NCI-H2227 (cell line): Measurements from ENCODE around the gene KRT76.
"Not testable (repeated sequence)": the region's sequence is repeated elsewhere in the genome, so short reads cannot be mapped to it uniquely, and the experiment has no call there.

Source experiments
- DNase-seq: peaks from one replicate; lab custom pipeline; 2025; ENCODE audit not compliant: unreplicated experiment; lab: John Stamatoyannopoulos, UW

KRT76 gene

DNA sequence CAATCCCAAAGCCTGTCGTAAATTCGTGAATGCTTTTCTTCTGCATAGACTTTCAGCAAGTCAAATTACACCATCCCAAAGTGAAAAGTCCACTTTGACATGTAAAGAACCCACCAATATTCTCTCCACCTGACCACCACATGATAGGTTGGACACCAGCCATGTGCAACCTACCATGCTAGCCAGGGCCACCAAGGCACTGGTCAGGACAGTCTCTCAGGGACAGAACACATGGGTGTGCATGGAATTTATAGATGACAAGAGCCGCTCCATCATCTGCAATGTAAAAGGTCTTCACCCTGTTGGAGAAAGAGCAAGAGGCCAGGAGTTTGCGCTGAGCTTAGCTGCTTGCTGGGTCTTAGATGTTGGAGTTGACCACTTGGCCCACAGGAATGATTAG, 5.4 kb upstream of the KRT76 start:
- no peak for DNase-seq

DNA sequence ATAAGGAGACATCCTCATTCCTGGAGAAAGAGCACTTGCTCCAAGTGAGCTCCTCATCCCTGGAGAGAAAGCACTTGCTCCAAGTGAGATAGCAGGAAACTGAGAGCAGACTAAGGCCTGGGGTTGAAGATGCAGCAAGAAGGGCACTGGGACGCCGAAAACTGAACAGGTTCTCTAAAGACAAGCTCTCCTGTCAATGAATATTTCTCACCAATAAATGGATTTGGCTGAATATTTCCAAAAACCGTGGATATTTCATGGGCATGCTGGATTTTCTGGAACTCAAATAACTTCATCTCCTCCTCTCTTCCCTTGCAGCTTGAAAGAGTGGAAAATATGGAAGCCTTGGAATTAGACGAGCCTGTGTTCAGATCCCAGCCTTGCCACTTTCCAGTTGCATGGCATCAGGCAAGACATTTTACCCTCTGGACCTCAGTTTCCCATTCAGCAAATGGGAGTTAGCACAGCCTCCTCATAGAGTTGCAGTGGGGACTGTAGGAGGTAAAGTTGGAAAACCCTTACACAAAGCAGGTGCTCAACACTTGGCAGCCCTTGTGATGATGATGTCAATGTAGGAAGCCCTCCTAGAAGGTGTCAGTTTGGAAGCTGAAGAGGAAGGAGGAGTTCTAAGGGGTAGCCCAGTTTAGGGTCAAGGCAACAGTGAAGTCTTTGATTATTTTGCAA, 4.4 kb upstream of the KRT76 start:
- DNase-seq: no peak

- no peak for DNase-seq
Measured at GRCh38 chr12:52779914-52780313, 2.8 kb upstream of the KRT76 start.

DNA sequence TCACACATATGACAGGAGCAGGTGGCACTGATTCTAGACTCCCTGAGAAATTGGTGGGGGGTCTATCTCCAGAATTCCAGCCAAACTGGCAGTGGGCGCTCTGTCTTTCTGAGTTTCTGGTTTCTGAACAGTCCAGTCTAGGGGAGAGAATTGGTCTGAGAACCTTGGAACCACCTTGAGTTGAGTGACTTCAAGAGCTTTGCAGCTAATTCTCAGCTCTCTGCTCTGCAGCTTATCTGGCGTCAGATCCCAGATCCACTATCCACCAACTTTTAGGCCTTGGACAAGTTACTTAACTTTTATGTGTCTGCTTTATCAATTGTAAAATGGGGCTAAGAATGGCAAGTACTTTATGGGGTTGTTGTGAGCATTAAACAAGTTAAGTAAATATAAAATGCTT, 1.7 kb upstream of the KRT76 start:
- DNase-seq: no peak

- no peak for DNase-seq
Measured at GRCh38 chr12:52777566-52777965, 421 bp upstream of the KRT76 start.

- no peak for DNase-seq
Measured at GRCh38 chr12:52776435-52776834, 710 bp downstream of the KRT76 start.

GRCh38 chr12:52774629-52775250, 2.4 kb downstream of the KRT76 start:
- DNase-seq: no peak

DNA sequence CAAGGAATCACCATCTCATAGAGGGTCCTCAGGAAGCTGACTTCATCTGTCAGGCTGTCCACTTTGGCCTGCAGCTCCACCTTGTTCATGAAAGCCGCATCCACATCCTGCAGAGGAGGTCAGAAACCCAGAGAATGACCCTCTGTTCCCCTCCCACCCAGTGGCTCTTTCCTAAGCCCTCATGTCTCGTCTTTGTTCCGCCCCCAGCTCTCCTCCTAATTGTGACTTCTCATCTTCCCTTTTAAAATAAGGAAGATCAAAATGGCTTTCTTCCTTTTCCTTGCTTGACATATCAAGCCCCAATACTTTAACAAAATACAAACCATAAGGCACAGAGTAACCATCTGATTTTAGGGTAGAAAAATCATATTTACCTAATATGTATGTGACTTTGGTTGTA, 4.4 kb downstream of the KRT76 start:
- no peak for DNase-seq

DNA sequence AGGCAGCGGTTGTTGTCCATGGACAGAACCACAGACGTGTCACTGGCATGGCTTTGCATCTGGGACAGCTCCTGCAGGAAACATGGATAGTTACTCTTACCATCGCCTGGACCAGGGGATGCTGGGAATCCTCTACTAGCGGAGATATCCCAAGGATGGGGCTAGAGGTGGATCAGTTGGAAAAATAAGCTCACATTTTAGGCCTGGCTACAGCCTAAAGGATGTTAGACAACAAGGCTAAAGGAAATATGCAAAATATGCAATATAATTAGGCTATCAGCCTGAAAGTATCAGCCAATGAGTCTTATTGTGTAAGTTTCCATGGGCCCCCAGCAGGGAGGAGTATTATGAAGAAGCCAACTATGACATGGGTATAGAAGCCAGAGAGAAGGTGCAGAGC, 5.0 kb downstream of the KRT76 start:
- no peak for DNase-seq

DNA sequence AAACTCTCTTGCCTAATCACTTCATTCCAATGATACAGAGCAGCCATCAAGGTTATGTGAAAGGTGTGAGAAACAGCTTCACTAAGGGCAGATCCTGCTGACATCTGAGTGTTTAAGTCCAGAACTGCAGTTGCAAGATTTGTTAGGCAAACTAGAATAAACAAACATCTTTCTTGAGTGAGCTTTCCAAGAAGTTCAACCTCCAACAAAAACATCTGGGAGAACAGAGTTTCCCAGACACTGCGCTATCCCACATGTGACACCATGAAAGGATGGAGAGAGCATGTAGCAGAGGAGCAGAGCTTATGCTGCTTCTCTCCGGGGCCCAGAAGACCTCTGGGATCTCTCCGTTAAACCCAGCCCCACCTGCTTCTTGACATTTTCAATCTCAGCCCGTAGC, 5.6 kb downstream of the KRT76 start:
- DNase-seq: no peak

- DNase-seq: no peak
Measured at GRCh38 chr12:52771088-52771487, 6.1 kb downstream of the KRT76 start.

GRCh38 chr12:52769946-52770345, 7.2 kb downstream of the KRT76 start:
- DNase-seq: no peak

DNA sequence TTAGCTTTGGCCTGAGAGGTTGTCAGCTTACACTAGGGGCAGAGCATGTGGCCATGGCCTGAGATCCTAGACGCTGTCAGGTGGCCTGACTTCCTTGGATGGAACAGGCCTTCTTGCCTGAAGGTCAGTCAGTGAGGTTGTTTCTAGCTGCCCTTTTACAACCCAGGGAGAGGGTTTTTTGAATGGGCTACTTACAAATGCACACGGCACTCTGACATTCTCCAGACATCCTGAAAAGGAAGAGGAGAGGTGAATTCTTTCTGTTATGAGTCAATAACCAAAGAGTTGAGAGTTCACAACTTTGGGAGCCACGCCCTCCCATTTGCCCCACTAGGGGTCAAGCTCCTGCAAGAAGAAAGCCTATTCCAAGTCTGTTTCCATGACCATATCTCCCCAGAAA, 7.8 kb downstream of the KRT76 start:
- no peak for DNase-seq

DNA sequence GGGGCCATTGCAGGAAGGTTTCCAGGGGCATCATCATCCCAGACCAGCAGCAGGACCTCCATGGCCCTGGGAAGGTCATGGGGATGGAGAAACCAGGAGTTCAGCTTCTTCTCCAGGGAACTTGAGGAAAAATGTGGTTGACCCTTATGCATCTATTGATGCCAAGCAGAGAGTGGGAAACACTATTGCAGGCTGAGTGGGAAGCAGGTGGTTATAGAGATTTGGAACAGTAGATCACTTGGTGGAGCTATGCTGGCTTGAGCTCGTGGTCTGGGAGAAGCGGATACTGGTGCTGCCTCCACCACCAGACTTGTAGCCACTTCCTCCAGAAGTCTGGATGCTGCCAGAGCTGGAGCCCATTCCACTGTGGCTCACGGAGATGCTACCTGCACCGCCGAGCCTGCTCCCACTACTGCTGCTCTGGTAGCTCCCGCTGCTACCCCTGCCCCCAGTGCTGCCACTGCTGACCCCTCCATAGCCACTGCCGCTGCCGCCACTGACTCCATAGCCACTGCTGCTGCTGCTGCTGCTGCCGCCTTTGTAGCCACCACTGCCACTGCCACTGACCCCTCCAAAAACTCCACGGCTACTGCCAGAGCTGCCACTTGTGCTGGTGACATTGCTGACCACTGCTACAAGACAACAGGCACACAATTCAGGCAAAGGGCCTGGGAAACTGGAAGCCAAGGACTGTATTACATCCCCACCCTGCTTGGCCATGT, 8.5 kb downstream of the KRT76 start:
- DNase-seq: no peak

DNA sequence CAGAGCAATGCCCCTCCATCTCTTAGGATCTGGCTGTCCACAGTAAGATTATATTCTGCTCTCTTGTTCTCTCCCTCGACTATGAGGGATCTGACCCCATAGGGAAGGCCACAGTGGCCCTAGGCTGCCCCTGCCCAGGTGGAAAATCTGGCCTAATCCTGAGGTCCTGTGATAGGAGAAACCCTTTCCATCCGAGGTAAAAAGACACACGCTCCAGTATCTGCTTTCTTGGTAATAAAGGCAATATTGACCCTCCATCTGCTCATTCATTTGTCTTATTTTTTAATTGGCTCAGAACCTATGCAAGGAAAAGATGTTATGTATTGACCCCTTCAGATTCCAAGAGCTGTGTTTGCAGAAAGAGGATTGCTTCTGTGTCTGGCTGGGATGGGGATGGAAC, 9.7 kb downstream of the KRT76 start:
- DNase-seq: no peak

GRCh38 chr12:52767020-52767379, 10.1 kb downstream of the KRT76 start:
- DNase-seq: no peak

- no peak for DNase-seq
Measured at GRCh38 chr12:52766351-52767019, 10.7 kb downstream of the KRT76 start.

DNA sequence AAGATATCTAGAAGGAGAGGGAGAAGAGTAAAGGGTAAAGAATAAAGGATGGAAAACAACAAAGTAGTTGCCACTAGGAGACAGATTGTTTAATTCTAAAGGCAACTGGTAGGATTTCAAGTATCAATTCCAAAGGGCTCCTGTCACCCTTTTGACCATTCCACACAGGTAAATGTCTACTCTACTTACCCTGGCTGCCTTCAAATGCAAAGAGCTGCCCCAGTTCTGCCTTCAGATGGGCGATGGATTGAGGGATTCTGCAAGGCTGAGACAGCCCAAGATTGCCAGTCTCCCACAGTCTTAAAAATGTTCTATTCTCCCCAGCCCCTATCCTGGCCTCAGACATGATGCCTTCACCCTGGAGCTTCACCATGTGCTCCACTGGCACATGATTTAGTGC, 11.4 kb downstream of the KRT76 start:
- no peak for DNase-seq

GRCh38 chr12:52763991-52764390, 13.2 kb downstream of the KRT76 start:
- no peak for DNase-seq

GRCh38 chr12:52763036-52763659, 14.0 kb downstream of the KRT76 start:
- DNase-seq: no peak

DNA sequence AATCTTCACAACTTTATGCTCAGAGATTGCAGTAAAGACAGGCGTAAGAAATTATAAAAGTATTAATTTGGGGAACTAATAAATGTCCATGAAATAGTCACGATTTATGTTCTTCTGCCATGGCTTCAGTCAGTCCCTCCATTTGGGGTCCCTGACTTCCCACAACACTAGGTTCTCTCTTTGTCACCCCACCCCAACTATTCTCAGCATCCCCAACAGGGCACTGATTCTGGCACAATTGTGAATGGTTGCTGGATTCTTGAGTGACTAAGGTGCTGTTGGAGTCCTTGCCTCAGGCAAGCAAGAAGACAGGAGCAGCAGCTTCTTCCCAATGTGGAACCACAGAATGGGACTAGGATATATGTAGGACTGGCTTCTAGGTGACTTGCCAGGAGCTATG, 15.3 kb downstream of the KRT76 start:
- no peak for DNase-seq

- not testable (repeated sequence) for DNase-seq
Measured at GRCh38 chr12:52761218-52761617, 15.9 kb downstream of the KRT76 start.
